ENCODE measurements around the gene SGSM1. TPM values are rescaled to one million over a fixed set of nuclear protein-coding genes. Genes with fewer than 3 reads are reported as not detected.

Gene SGSM1
- total RNA-seq, 3 donors from 2014 or later, result 2.0 to 6.5 (median 3.0) TPM

- H3K36me3 ChIP-seq (ENCODE audit: low read depth), result no peaks in the 10 kb centered on the region
- ATAC-seq (no peak), DNase-seq (no peak)
- intact Hi-C loops (cut with DNase I, micrococcal nuclease), result no loop called here
- no peak overlapping the region for H3K4me3 ChIP-seq
- H3K4me1 ChIP-seq (ENCODE audit: low read depth), result no peaks in the 10 kb centered on the region
- TF ChIP-seq CTCF (IDR thresholded peaks at IDR 0.05), result no peak
- H3K9me3 ChIP-seq, result no peaks in the 10 kb centered on the region
Measured at GRCh38 chr22:24812950-24813775, 7.2 kb downstream of the SGSM1 start.

GRCh38 chr22:24813861-24814770 is 8.1 kb downstream of the SGSM1 start:
- no peak for ATAC-seq
- no peaks in the 10 kb centered on the region for H3K36me3 ChIP-seq (ENCODE audit: low read depth)
- intact Hi-C loops (cut with DNase I, micrococcal nuclease), result no loop called here
- no peaks in the 10 kb centered on the region for H3K9me3 ChIP-seq
- no peak for DNase-seq
- H3K4me1 ChIP-seq (ENCODE audit: low read depth), result no peaks in the 10 kb centered on the region
- no peak overlapping the region for H3K4me3 ChIP-seq
- TF ChIP-seq CTCF (IDR thresholded peaks at IDR 0.05), result no peak

GRCh38 chr22:24816806-24817205 is 10.8 kb downstream of the SGSM1 start:
- no peak overlapping the region for H3K4me3 ChIP-seq
- H3K9me3 ChIP-seq, result no peaks in the 10 kb centered on the region
- no peak for TF ChIP-seq CTCF (IDR thresholded peaks at IDR 0.05)
- no peaks in the 10 kb centered on the region for H3K36me3 ChIP-seq (ENCODE audit: low read depth)
- intact Hi-C loops (cut with DNase I, micrococcal nuclease), result no loop called here
- no peak for DNase-seq
- peaks cover 8% of the 10 kb centered on the region for H3K4me1 ChIP-seq (ENCODE audit: low read depth)
- no peak for ATAC-seq

GRCh38 chr22:24819487-24819886 is 13.5 kb downstream of the SGSM1 start:
- ATAC-seq, result peak; percentile 16
- intact Hi-C loops (cut with DNase I, micrococcal nuclease), result no loop called here

More at GRCh38 chr22:24819487-24819886, 13.5 kb downstream of the SGSM1 start:
- DNase-seq, result no peak
- no peak overlapping the region for H3K4me3 ChIP-seq
- no peak for TF ChIP-seq CTCF (IDR thresholded peaks at IDR 0.05)
- no peaks in the 10 kb centered on the region for H3K9me3 ChIP-seq
- H3K36me3 ChIP-seq (ENCODE audit: low read depth), result no peaks in the 10 kb centered on the region
- peaks cover 8% of the 10 kb centered on the region for H3K4me1 ChIP-seq (ENCODE audit: low read depth)

Data from mucosa of descending colon (tissue), 3 donors.